Muscle of back (tissue), 11 donors: Measurements from ENCODE around the gene SLC1A3. TPM values are rescaled to one million over a fixed set of nuclear protein-coding genes. Genes with fewer than 3 reads are reported as not detected.

Experiments used
- DNase-seq, 3 donors: peaks; one replicate each; pipeline versions ENCODE4 v3.0.0 to v3.0.0-alpha.2; 2013
- polyA plus RNA-seq, 10 donors: library from polyadenylated mRNA; unstranded; fragments of 120-200 nt; gene quantifications; one replicate each; pipeline ENCODE4 v1.2.1, GENCODE V29; 2013; ENCODE audit not compliant: insufficient read length in 10 of 10

Gene SLC1A3
- polyA plus RNA-seq, 10 donors: 16.6 to 36.4 (median 20.9) TPM

- DNase-seq: peak; percentile 59 to 89 (median 60)
Measured at GRCh38 chr5:36653044-36653705, 46.8 kb downstream of the SLC1A3 start.

- no peak for DNase-seq
Measured at GRCh38 chr5:36654564-36654963, 48.2 kb downstream of the SLC1A3 start.

- DNase-seq: peak in 1 of 3 donors; percentile 55
Measured at GRCh38 chr5:36655161-36655560, 48.8 kb downstream of the SLC1A3 start.

GRCh38 chr5:36656556-36656955 lies 50.1 kb downstream of the SLC1A3 start:
- no peak for DNase-seq

GRCh38 chr5:36657563-36657995 lies 51.2 kb downstream of the SLC1A3 start:
- DNase-seq: peak; percentile 92 to 99 (median 96)

- DNase-seq: no peak
Measured at GRCh38 chr5:36658038-36658756, 51.8 kb downstream of the SLC1A3 start.

- DNase-seq: no peak
Measured at GRCh38 chr5:36659411-36659810, 53.0 kb downstream of the SLC1A3 start.

GRCh38 chr5:36660397-36661049 lies 54.1 kb downstream of the SLC1A3 start:
- no peak for DNase-seq

GRCh38 chr5:36661456-36662220 lies 55.2 kb downstream of the SLC1A3 start:
- DNase-seq: peak in 1 of 3 donors; percentile 71

GRCh38 chr5:36662291-36662851 lies 56.0 kb downstream of the SLC1A3 start:
- peak; percentile 55 to 83 (median 57) for DNase-seq

GRCh38 chr5:36664766-36665165 lies 58.4 kb downstream of the SLC1A3 start:
- no peak for DNase-seq

- DNase-seq: no peak
Measured at GRCh38 chr5:36665628-36666027, 59.2 kb downstream of the SLC1A3 start.

GRCh38 chr5:36666274-36666673 lies 59.9 kb downstream of the SLC1A3 start:
- peak in 1 of 3 donors; percentile 62 for DNase-seq

- DNase-seq: no peak
Measured at GRCh38 chr5:36666986-36667385, 60.6 kb downstream of the SLC1A3 start.

- no peak for DNase-seq
Measured at GRCh38 chr5:36667824-36668223, 61.4 kb downstream of the SLC1A3 start.

GRCh38 chr5:36669015-36669651 lies 62.7 kb downstream of the SLC1A3 start:
- no peak for DNase-seq

- no peak for DNase-seq
Measured at GRCh38 chr5:36670548-36670947, 64.1 kb downstream of the SLC1A3 start.

- DNase-seq: peak in 2 of 3 donors; percentile 53 to 81
Measured at GRCh38 chr5:36675282-36675681, 68.9 kb downstream of the SLC1A3 start.

GRCh38 chr5:36679221-36679989 lies 73.0 kb downstream of the SLC1A3 start:
- DNase-seq: no peak

GRCh38 chr5:36680066-36680465 lies 73.7 kb downstream of the SLC1A3 start:
- DNase-seq: no peak
